Activated naive CD8-positive, alpha-beta T cell treated with anti-CD3 and anti-CD28 coated beads, Interleukin-2, amount 10 ng/mL, durations not matched to agents 7 days and 5 days (primary cell): ENCODE results near the gene DNMT1. TPM values are rescaled to one million over a fixed set of nuclear protein-coding genes. Genes with fewer than 3 reads are reported as not detected.
A peak's percentile ranks its signal among the peaks of the same experiment; 100 is the strongest.

Experiments
- ATAC-seq: fragments of 150-1000 bp; cut with Tn5 transposase; one replicate; pipeline ENCODE4 v1.10.0; 2021; ENCODE audit warnings: low read depth, moderate library complexity
- POLR2A ChIA-PET: fragments of 350-600 bp; sonication (Branson Sonifier 250); formaldehyde crosslinking; loops from one replicate; lab custom pipeline; 2021; ENCODE audit warnings: antibody characterized with exemption; lab: Charles Lee
- DNase-seq: peaks from one replicate; pipeline ENCODE4 v3.0.0; 2021
- H3K27ac Mint-ChIP-seq: one replicate; pipeline ENCODE4 v1.8.0; 2022; ENCODE audit warnings: mild to moderate bottlenecking, mixed read lengths
- H3K27me3 Mint-ChIP-seq: one replicate; pipeline ENCODE4 v1.8.0; 2022; ENCODE audit warnings: mild to moderate bottlenecking, moderate library complexity, mixed read lengths
- H3K36me3 Mint-ChIP-seq: one replicate; pipeline ENCODE4 v1.8.0; 2021; ENCODE audit warnings: mild to moderate bottlenecking, mixed read lengths
- H3K4me1 Mint-ChIP-seq: one replicate; pipeline ENCODE4 v1.8.0; 2021; ENCODE audit warnings: mixed read lengths
- H3K4me3 Mint-ChIP-seq: one replicate; pipeline ENCODE4 v1.8.0; 2022; ENCODE audit warnings: mild to moderate bottlenecking, moderate library complexity, mixed read lengths
- H3K9me3 Mint-ChIP-seq: one replicate; pipeline ENCODE4 v1.8.0; 2021; ENCODE audit warnings: mixed read lengths
- total RNA-seq, 2 experiments: library from RNA; stranded (reverse); gene quantifications; one replicate each; pipeline ENCODE4 v1.2.3, GENCODE V29; 2021

DNMT1 gene
- total RNA-seq, 2 experiments from 2014 or later, result 347 to 384 TPM

DNA sequence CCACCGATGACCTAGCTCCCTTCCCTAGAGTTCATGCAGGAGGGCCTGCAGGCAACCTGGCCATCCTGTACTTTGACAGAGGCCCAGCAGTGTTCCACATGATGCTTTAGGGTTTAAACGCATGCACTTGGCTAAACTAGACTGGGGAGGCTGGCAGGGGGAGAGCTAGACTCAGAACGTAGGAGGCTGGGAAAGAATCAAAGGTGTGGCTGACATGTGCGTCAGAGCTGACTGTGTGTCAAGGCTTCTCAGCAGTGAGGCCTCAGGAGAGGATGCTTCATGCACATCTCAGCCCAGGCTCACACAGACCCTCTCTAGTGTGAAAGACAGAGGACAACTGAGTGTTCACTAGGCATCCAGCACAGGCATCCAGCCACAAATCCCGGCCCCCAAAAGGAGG lies 28.7 kb downstream of the DNMT1 start:
- Mint-ChIP-seq H3K9me3 (no peaks in the 10 kb centered on the region), H3K4me1 (peaks cover 9% of the 10 kb centered on the region), H3K27me3 (no peaks in the 10 kb centered on the region), H3K36me3 (peaks cover 27% of the 10 kb centered on the region), H3K27ac (no peak overlapping the region), H3K4me3 (no peak overlapping the region)
- POLR2A ChIA-PET, result no interaction called here
- ATAC-seq, result no peak
- no peak for DNase-seq

DNA sequence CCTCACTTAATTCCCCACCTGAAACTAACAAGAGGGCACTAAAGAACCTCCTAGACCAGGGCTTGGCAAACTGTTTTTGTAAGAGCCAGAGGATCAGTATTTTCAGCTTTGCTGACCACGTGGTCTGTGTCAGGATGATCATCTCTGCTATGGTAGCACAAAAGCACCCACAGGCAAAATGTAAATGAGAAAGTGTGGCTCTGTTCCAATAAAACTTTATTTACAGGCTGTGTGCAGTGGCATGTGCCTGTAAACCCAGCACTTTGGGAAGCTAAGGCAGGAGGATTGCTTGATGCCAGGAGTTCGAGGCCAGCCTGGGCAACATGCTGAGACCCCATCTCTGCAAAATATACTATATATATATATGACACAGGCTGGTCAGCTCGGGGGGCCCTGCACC lies 31.2 kb downstream of the DNMT1 start:
- ATAC-seq, result no peak
- DNase-seq, result no peak
- Mint-ChIP-seq H3K27me3 (no peaks in the 10 kb centered on the region), H3K9me3 (no peaks in the 10 kb centered on the region), H3K4me3 (no peak overlapping the region), H3K4me1 (peaks cover 3% of the 10 kb centered on the region), H3K27ac (peak overlapping the region; percentile 30), H3K36me3 (peaks cover 32% of the 10 kb centered on the region)
- POLR2A ChIA-PET, result no interaction called here

GRCh38 chr19:10159610-10160009 lies 35.1 kb downstream of the DNMT1 start:
- no peak overlapping the region for H3K4me3 Mint-ChIP-seq
- no peak overlapping the region for H3K27ac Mint-ChIP-seq
- no peaks in the 10 kb centered on the region for H3K4me1 Mint-ChIP-seq
- H3K36me3 Mint-ChIP-seq, result peaks cover 36% of the 10 kb centered on the region
- H3K27me3 Mint-ChIP-seq, result no peaks in the 10 kb centered on the region
- ATAC-seq (no peak), DNase-seq (no peak)
- POLR2A ChIA-PET, result no interaction called here
- H3K9me3 Mint-ChIP-seq, result no peaks in the 10 kb centered on the region

GRCh38 chr19:10158485-10158884 lies 36.3 kb downstream of the DNMT1 start:
- no peaks in the 10 kb centered on the region for H3K27me3 Mint-ChIP-seq
- no peak overlapping the region for H3K27ac Mint-ChIP-seq
- no peak overlapping the region for H3K4me3 Mint-ChIP-seq
- no peaks in the 10 kb centered on the region for H3K4me1 Mint-ChIP-seq
- DNase-seq (no peak), ATAC-seq (no peak)
- peaks cover 40% of the 10 kb centered on the region for H3K36me3 Mint-ChIP-seq
- no peaks in the 10 kb centered on the region for H3K9me3 Mint-ChIP-seq
- POLR2A ChIA-PET, result no interaction called here

DNA sequence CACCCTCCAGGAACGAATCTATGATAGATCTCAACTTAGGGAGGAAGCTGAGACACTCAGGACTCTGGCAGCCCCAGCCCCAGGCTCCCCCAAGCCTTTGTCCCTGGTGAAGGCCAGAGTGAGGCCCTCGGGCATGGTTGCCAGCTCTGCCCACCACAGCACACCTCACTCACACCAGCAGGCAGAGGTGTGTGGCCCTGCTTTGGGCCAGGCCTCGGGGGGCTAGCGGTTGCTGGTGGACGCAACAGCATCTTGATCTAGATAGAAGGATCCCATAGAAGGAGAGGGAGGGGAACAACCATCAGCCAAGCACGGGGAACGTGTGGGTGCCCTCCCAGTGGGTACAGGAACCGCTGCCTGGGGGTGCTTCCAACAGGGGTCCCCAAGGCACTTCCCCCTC lies 36.7 kb downstream of the DNMT1 start:
- ATAC-seq (no peak), DNase-seq (no peak)
- Mint-ChIP-seq H3K36me3 (peaks cover 38% of the 10 kb centered on the region), H3K27ac (no peak overlapping the region), H3K4me1 (no peaks in the 10 kb centered on the region), H3K27me3 (no peaks in the 10 kb centered on the region), H3K9me3 (no peaks in the 10 kb centered on the region), H3K4me3 (no peak overlapping the region)
- POLR2A ChIA-PET, result interaction anchor here (0.8 to 0.9 kb wide), 2 partner anchors 14 to 222 kb away, joined by 3 read pairs; partner anchors contain the start of gene TYK2

DNA sequence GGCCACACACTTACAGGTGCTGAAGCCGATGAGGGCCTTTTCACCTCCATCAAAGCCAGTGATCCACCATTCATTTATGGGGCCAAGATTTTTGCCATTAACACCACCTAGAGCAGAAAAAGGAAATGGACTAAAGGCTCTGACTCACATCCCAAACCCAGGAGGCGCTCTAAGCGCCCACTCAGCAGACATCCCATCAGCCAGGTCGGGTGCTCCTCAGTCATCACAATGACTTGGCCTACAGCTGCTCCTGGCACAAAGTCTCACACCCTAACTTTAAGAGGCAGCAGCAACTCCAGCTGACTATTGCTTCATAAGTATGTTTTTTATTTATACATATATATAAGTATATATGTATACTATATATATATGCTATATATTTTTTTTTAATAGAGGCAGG lies 38.9 kb downstream of the DNMT1 start:
- DNase-seq (no peak), ATAC-seq (no peak)
- H3K4me3 Mint-ChIP-seq, result no peak overlapping the region
- peaks cover 40% of the 10 kb centered on the region for H3K36me3 Mint-ChIP-seq
- no peaks in the 10 kb centered on the region for H3K9me3 Mint-ChIP-seq
- H3K4me1 Mint-ChIP-seq, result no peaks in the 10 kb centered on the region
- POLR2A ChIA-PET, result no interaction called here
- H3K27me3 Mint-ChIP-seq, result no peaks in the 10 kb centered on the region
- no peak overlapping the region for H3K27ac Mint-ChIP-seq

GRCh38 chr19:10152100-10152499 lies 42.7 kb downstream of the DNMT1 start:
- Mint-ChIP-seq H3K9me3 (no peaks in the 10 kb centered on the region), H3K36me3 (peaks cover 46% of the 10 kb centered on the region), H3K4me3 (no peak overlapping the region), H3K27me3 (no peaks in the 10 kb centered on the region), H3K27ac (no peak overlapping the region), H3K4me1 (peaks cover 2% of the 10 kb centered on the region)
- POLR2A ChIA-PET, result interaction anchor here (0.6 kb wide), 1 partner anchor 37 kb away, joined by 3 read pairs; no protein-coding TSS in a partner anchor
- DNase-seq (no peak), ATAC-seq (no peak)

GRCh38 chr19:10151521-10151920 lies 43.2 kb downstream of the DNMT1 start:
- DNase-seq (no peak), ATAC-seq (no peak)
- no peak overlapping the region for H3K4me3 Mint-ChIP-seq
- H3K4me1 Mint-ChIP-seq, result peaks cover 3% of the 10 kb centered on the region
- H3K27me3 Mint-ChIP-seq, result no peaks in the 10 kb centered on the region
- POLR2A ChIA-PET, result interaction anchor here (0.6 kb wide), 2 partner anchors 9 to 37 kb away, joined by 3 read pairs; no protein-coding TSS in a partner anchor
- no peak overlapping the region for H3K27ac Mint-ChIP-seq
- peaks cover 46% of the 10 kb centered on the region for H3K36me3 Mint-ChIP-seq
- H3K9me3 Mint-ChIP-seq, result no peaks in the 10 kb centered on the region

DNA sequence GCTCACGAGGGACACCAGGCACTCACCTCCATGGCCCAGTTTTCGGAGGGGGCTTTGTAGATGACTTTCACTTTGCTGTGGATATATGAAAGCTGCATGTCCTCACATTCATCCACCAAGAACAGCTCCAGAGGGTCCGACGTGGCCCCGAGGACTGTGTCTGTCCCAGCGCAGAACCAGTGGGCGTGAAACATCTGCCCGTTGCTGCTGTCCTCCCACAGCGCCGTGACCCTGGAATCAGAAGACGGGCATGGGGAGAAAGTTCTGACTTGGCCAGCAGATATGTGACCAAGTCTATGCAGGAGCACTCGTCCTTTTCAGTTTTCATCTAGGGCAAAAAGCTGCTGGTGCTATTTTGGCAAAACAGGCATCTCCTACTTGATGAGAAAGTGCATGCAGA lies 45.3 kb downstream of the DNMT1 start:
- Mint-ChIP-seq H3K4me3 (no peak overlapping the region), H3K36me3 (peaks cover 48% of the 10 kb centered on the region), H3K9me3 (no peaks in the 10 kb centered on the region), H3K27ac (no peak overlapping the region), H3K4me1 (peaks cover 12% of the 10 kb centered on the region), H3K27me3 (no peaks in the 10 kb centered on the region)
- POLR2A ChIA-PET, result no interaction called here
- no peak for DNase-seq
- ATAC-seq, result no peak

GRCh38 chr19:10146142-10146541 lies 48.6 kb downstream of the DNMT1 start:
- H3K27me3 Mint-ChIP-seq, result no peaks in the 10 kb centered on the region
- ATAC-seq, result no peak
- peak overlapping the region; percentile 36 for H3K27ac Mint-ChIP-seq
- no peak for DNase-seq
- peaks cover 28% of the 10 kb centered on the region for H3K4me1 Mint-ChIP-seq
- H3K4me3 Mint-ChIP-seq, result no peak overlapping the region
- peaks cover 40% of the 10 kb centered on the region for H3K36me3 Mint-ChIP-seq
- H3K9me3 Mint-ChIP-seq, result no peaks in the 10 kb centered on the region
- POLR2A ChIA-PET, result no interaction called here

- DNase-seq (no peak), ATAC-seq (no peak)
- H3K27ac Mint-ChIP-seq, result no peak overlapping the region
- no peak overlapping the region for H3K4me3 Mint-ChIP-seq
- H3K27me3 Mint-ChIP-seq, result no peaks in the 10 kb centered on the region
- peaks cover 28% of the 10 kb centered on the region for H3K4me1 Mint-ChIP-seq
- no peaks in the 10 kb centered on the region for H3K9me3 Mint-ChIP-seq
- POLR2A ChIA-PET, result interaction anchor here (0.6 kb wide), 1 partner anchor 92 kb away, joined by 4 read pairs; no protein-coding TSS in a partner anchor
- H3K36me3 Mint-ChIP-seq, result peaks cover 37% of the 10 kb centered on the region
Measured at GRCh38 chr19:10145031-10145430, 49.7 kb downstream of the DNMT1 start.

DNA sequence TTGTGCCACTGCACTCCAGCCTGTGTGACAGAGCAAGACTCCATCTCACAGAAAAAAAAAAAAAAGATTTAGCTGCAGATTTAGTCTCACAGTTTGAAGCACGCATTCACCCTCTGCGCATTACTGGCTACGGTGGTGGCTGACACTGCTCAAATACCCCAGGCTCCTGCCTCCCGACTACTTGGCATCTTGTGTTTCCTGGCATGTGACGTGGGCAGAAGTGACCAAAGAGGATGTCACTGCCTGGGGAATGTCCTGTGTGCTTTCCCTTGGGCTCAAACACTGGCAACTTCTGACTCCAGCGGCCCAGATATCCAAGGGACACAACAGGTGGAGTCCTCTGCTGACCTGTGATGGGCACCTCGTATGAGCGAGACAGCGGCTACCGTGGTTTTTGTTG lies 50.4 kb downstream of the DNMT1 start:
- POLR2A ChIA-PET, result interaction anchor here (0.8 kb wide), 1 partner anchor 13 kb away, joined by 3 read pairs; no protein-coding TSS in a partner anchor
- peaks cover 34% of the 10 kb centered on the region for H3K36me3 Mint-ChIP-seq

GRCh38 chr19:10143681-10144080 lies 51.1 kb downstream of the DNMT1 start:
- Mint-ChIP-seq H3K27me3 (no peaks in the 10 kb centered on the region), H3K27ac (peak overlapping the region; percentile 98), H3K36me3 (peaks cover 36% of the 10 kb centered on the region), H3K9me3 (no peaks in the 10 kb centered on the region), H3K4me3 (peak overlapping the region; percentile 75), H3K4me1 (peaks cover 28% of the 10 kb centered on the region)
- POLR2A ChIA-PET, result interaction anchor here (0.5 to 1.5 kb wide), 6 partner anchors 14 to 422 kb away, joined by 3 to 10 read pairs (median 3); partner anchors contain the start of genes DNMT1 and KRI1
- DNase-seq (no peak), ATAC-seq (no peak)

More for the DNA sequence above, 50.4 kb downstream of the DNMT1 start:
- no peaks in the 10 kb centered on the region for H3K9me3 Mint-ChIP-seq
- H3K27me3 Mint-ChIP-seq, result no peaks in the 10 kb centered on the region
- H3K27ac Mint-ChIP-seq, result peak overlapping the region; percentile 71
- ATAC-seq, result no peak
- no peak overlapping the region for H3K4me3 Mint-ChIP-seq
- H3K4me1 Mint-ChIP-seq, result peaks cover 28% of the 10 kb centered on the region
- no peak for DNase-seq

DNA sequence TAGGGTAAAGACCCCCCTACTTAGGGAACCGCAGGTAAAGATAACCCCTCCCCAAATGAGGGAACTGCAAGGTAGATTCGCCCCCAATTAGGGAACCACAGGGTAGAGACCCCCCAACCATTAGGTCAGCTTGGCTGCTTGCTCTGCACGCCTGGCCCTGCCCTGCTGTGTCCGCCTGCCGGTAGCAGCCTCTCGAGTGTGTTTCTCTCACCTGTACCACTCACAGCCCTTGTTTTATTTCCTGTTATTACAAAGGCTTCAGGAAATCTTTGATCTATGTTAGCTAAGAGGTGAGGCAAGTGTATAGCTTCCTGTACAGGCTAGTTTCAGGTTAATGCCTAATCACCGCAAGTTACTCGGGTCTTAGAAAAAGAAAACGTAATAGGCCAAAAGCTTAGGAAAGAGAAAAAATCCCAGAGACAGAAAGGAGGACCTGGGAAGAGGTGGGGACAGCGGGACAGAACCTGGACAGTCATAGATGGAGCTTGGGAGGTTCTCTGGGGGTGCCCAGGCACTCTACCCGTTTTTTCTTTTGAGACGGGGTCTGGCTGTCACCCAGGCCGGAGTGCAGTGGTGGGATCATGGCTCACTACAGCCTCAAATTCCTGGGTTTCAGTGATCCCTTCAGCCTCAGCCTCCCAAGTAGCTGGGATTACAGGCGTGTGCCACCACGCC lies 51.9 kb downstream of the DNMT1 start:
- peak; percentile 59 for DNase-seq

More for the DNA sequence above, 51.9 kb downstream of the DNMT1 start:
- peak overlapping the region; percentile 75 for H3K4me3 Mint-ChIP-seq
- POLR2A ChIA-PET, result interaction anchor here (0.5 to 1.5 kb wide), 12 partner anchors 10 to 423 kb away, joined by 3 to 10 read pairs (median 3); partner anchors contain the start of genes DNMT1, EIF3G, KRI1 and PPAN
- H3K27ac Mint-ChIP-seq, result peak overlapping the region; percentile 98
- peaks cover 35% of the 10 kb centered on the region for H3K36me3 Mint-ChIP-seq
- H3K9me3 Mint-ChIP-seq, result no peaks in the 10 kb centered on the region
- ATAC-seq, result peak; percentile 98
- H3K27me3 Mint-ChIP-seq, result no peaks in the 10 kb centered on the region
- peaks cover 28% of the 10 kb centered on the region for H3K4me1 Mint-ChIP-seq
